HL-60 (cell line): ENCODE data around the gene WWP2.

ENCODE experiments used
- DNase-seq, 2 experiments: peaks; one replicate each; pipeline ENCODE4 v3.0.0-alpha.2; 2010 to 2020; ENCODE audit warnings: low read depth in 1 of 2, low spot score in 1 of 2
- H3K27ac ChIP-seq: fragments of 250-450 bp; sonication (Bioruptor Pico); replicated peaks from 2 replicates; pipeline ENCODE4 v1.5.1; 2020; ENCODE audit warnings: mild to moderate bottlenecking, moderate library complexity
- H3K27me3 ChIP-seq: fragments of 250-450 bp; sonication (Bioruptor Pico); 2 replicates; pipeline ENCODE4 v1.5.1; 2021; ENCODE audit warnings: mild to moderate bottlenecking, moderate library complexity; ENCODE audit not compliant: insufficient read depth, poor library complexity, severe bottlenecking
- H3K4me3 ChIP-seq: replicated peaks from 2 replicates; pipeline ENCODE4 v1.5.1; 2011; ENCODE audit warnings: mild to moderate bottlenecking, control low read depth, low read length; ENCODE audit not compliant: insufficient read depth
- CTCF ChIP-seq: IDR thresholded peaks from one replicate; pipeline ENCODE4 v1.5.1; 2011; ENCODE audit warnings: low read length, control low read depth, inconsistent platforms; ENCODE audit not compliant: insufficient read depth
- GABPA ChIP-seq: IDR thresholded peaks from 2 replicates; pipeline ENCODE4 v1.6.1; 2012; ENCODE audit warnings: low read depth
- POLR2AphosphoS5 ChIP-seq: IDR thresholded peaks from 2 replicates; pipeline ENCODE4 v1.6.1; 2012; ENCODE audit warnings: low read depth
- REST ChIP-seq: IDR thresholded peaks from 2 replicates; pipeline ENCODE4 v1.6.1; 2012; ENCODE audit warnings: low read depth; ENCODE audit not compliant: insufficient replicate concordance
- SPI1 ChIP-seq: IDR thresholded peaks from 2 replicates; pipeline ENCODE4 v1.6.1; 2012; ENCODE audit warnings: low read depth, mild to moderate bottlenecking, borderline replicate concordance

Gene WWP2

GRCh38 chr16:69860233-69861231 is 98.4 kb downstream of the WWP2 start:
- no peak overlapping the region for H3K4me3 ChIP-seq
- no peak for DNase-seq
- H3K27ac ChIP-seq = no peak overlapping the region
- no peaks in the 10 kb centered on the region for H3K27me3 ChIP-seq
- TF ChIP-seq REST = no peak
- no peak for TF ChIP-seq SPI1
- TF ChIP-seq GABPA = no peak
- TF ChIP-seq CTCF = no peak
- no peak for TF ChIP-seq POLR2AphosphoS5

- H3K27ac ChIP-seq = no peak overlapping the region
- DNase-seq = no peak
- TF ChIP-seq REST (no peak), CTCF (no peak), GABPA (no peak), SPI1 (no peak), POLR2AphosphoS5 (no peak)
Observed at GRCh38 chr16:69861292-69862030, 99.3 kb downstream of the WWP2 start.

GRCh38 chr16:69863401-69864281 is 101.5 kb downstream of the WWP2 start:
- H3K4me3 ChIP-seq = no peak overlapping the region
- TF ChIP-seq GABPA = no peak
- TF ChIP-seq REST = no peak
- no peak for TF ChIP-seq POLR2AphosphoS5
- TF ChIP-seq SPI1 = no peak
- TF ChIP-seq CTCF = no peak
- no peaks in the 10 kb centered on the region for H3K27me3 ChIP-seq
- DNase-seq = no peak
- H3K27ac ChIP-seq = no peak overlapping the region

More at GRCh38 chr16:69861292-69862030, 99.3 kb downstream of the WWP2 start:
- Histone ChIP-seq H3K27me3 (no peaks in the 10 kb centered on the region), H3K4me3 (no peak overlapping the region)
